Measurements from ENCODE around the gene KRT34.

The KRT34 gene

GRCh38 chr17:41343029-41343428, 39.1 kb downstream of the KRT34 start:
- no peak for DNase-seq (ENCODE audit: low read depth)
- TF ChIP-seq MYC (IDR thresholded peaks at IDR 0.05; ENCODE audit: low read depth, low read length) = no peak
- no peak for TF ChIP-seq MAX (IDR thresholded peaks at IDR 0.05; ENCODE audit: low read depth, low read length)
- TF ChIP-seq POLR2A (IDR thresholded peaks at IDR 0.05; ENCODE audit: extremely low read depth, insufficient read length) = no peak
- H3K4me3 ChIP-seq (ENCODE audit: low read depth, low read length) = no peak overlapping the region

GRCh38 chr17:41340934-41341861, 40.9 kb downstream of the KRT34 start:
- DNase-seq (ENCODE audit: low read depth) = no peak
- TF ChIP-seq CTCF (IDR thresholded peaks at IDR 0.05; ENCODE audit: low read depth, low read length) (no peak), MAX (IDR thresholded peaks at IDR 0.05; ENCODE audit: low read depth, low read length) (no peak), POLR2A (IDR thresholded peaks at IDR 0.05; ENCODE audit: extremely low read depth, insufficient read length) (no peak), MYC (IDR thresholded peaks at IDR 0.05; ENCODE audit: low read depth, low read length) (no peak)
- H3K4me3 ChIP-seq (ENCODE audit: low read depth, low read length) = no peak overlapping the region

GRCh38 chr17:41340494-41340893, 41.6 kb downstream of the KRT34 start:
- H3K4me3 ChIP-seq (ENCODE audit: low read depth, low read length) = no peak overlapping the region
- no peak for DNase-seq (ENCODE audit: low read depth)

GRCh38 chr17:41339571-41340172, 42.4 kb downstream of the KRT34 start:
- no peak for TF ChIP-seq CTCF (IDR thresholded peaks at IDR 0.05; ENCODE audit: low read depth, low read length)
- no peak for DNase-seq (ENCODE audit: low read depth)

More at GRCh38 chr17:41340494-41340893, 41.6 kb downstream of the KRT34 start:
- TF ChIP-seq MAX (IDR thresholded peaks at IDR 0.05; ENCODE audit: low read depth, low read length) (no peak), MYC (IDR thresholded peaks at IDR 0.05; ENCODE audit: low read depth, low read length) (no peak), POLR2A (IDR thresholded peaks at IDR 0.05; ENCODE audit: extremely low read depth, insufficient read length) (no peak), CTCF (IDR thresholded peaks at IDR 0.05; ENCODE audit: low read depth, low read length) (no peak)

GRCh38 chr17:41338961-41339485, 43.1 kb downstream of the KRT34 start:
- TF ChIP-seq CTCF (IDR thresholded peaks at IDR 0.05; ENCODE audit: low read depth, low read length) = no peak
- no peak for TF ChIP-seq MYC (IDR thresholded peaks at IDR 0.05; ENCODE audit: low read depth, low read length)
- TF ChIP-seq MAX (IDR thresholded peaks at IDR 0.05; ENCODE audit: low read depth, low read length) = no peak
- TF ChIP-seq POLR2A (IDR thresholded peaks at IDR 0.05; ENCODE audit: extremely low read depth, insufficient read length) = no peak
- H3K4me3 ChIP-seq (ENCODE audit: low read depth, low read length) = no peak overlapping the region
- no peak for DNase-seq (ENCODE audit: low read depth)

More at GRCh38 chr17:41339571-41340172, 42.4 kb downstream of the KRT34 start:
- no peak overlapping the region for H3K4me3 ChIP-seq (ENCODE audit: low read depth, low read length)

- no peak overlapping the region for H3K4me3 ChIP-seq (ENCODE audit: low read depth, low read length)
These were observed 46.4 kb downstream of the KRT34 start for GRCh38 chr17:41335747-41336146.

More at GRCh38 chr17:41335747-41336146, 46.4 kb downstream of the KRT34 start:
- TF ChIP-seq POLR2A (IDR thresholded peaks at IDR 0.05; ENCODE audit: extremely low read depth, insufficient read length) (no peak), MYC (IDR thresholded peaks at IDR 0.05; ENCODE audit: low read depth, low read length) (no peak), CTCF (IDR thresholded peaks at IDR 0.05; ENCODE audit: low read depth, low read length) (no peak), MAX (IDR thresholded peaks at IDR 0.05; ENCODE audit: low read depth, low read length) (no peak)
- DNase-seq (ENCODE audit: low read depth) = no peak
